Fibroblast of the aortic adventitia (primary cell): Measurements from ENCODE around the gene HFM1. TPM values are rescaled to one million over a fixed set of nuclear protein-coding genes. Genes with fewer than 3 reads are reported as not detected.

Experiments used
- DNase-seq: peaks from one replicate; pipeline ENCODE4 v3.0.0-alpha.2; 2010; ENCODE audit warnings: low read depth
- H3K4me3 ChIP-seq: 2 replicates; pipeline ENCODE4 v1.5.1; 2011; ENCODE audit warnings: low read depth, mild to moderate bottlenecking, control low read depth, low read length, moderate library complexity
- CTCF ChIP-seq: IDR thresholded peaks from 2 replicates; pipeline ENCODE4 v1.5.1; 2011; ENCODE audit warnings: mild to moderate bottlenecking, low read length, control low read depth, inconsistent platforms; ENCODE audit not compliant: insufficient read depth
- total RNA-seq: library from RNA; depleted of rRNA; stranded (reverse); fragments of >200 nt; gene quantifications from 2 replicates; pipeline ENCODE4 v1.2.3, GENCODE V29; 2012; ENCODE audit warnings: low replicate concordance

HFM1 gene
- total RNA-seq, 1 donor, result 2.0 TPM

GRCh38 chr1:91349524-91349923 lies 55.1 kb downstream of the HFM1 start:
- H3K4me3 ChIP-seq, result no peak overlapping the region
- TF ChIP-seq CTCF, result no peak
- no peak for DNase-seq

- no peak overlapping the region for H3K4me3 ChIP-seq
- no peak for DNase-seq
- TF ChIP-seq CTCF, result no peak
Observed at GRCh38 chr1:91346824-91347223, 57.8 kb downstream of the HFM1 start.

GRCh38 chr1:91345395-91346005 lies 59.1 kb downstream of the HFM1 start:
- no peak for DNase-seq
- TF ChIP-seq CTCF, result no peak
- H3K4me3 ChIP-seq, result no peak overlapping the region

- DNase-seq, result no peak
- no peak overlapping the region for H3K4me3 ChIP-seq
- no peak for TF ChIP-seq CTCF
Observed at GRCh38 chr1:91338501-91338900, 66.1 kb downstream of the HFM1 start.

- H3K4me3 ChIP-seq, result no peak overlapping the region
- no peak for DNase-seq
- no peak for TF ChIP-seq CTCF
Observed at GRCh38 chr1:91335603-91336002, 69.0 kb downstream of the HFM1 start.

GRCh38 chr1:91334856-91335255 lies 69.8 kb downstream of the HFM1 start:
- no peak for DNase-seq
- no peak for TF ChIP-seq CTCF
- H3K4me3 ChIP-seq, result no peak overlapping the region

- no peak for TF ChIP-seq CTCF
- H3K4me3 ChIP-seq, result no peak overlapping the region
- no peak for DNase-seq
Observed at GRCh38 chr1:91325456-91325855, 79.2 kb downstream of the HFM1 start.
